Measurements from ENCODE around the gene WWC1.
"Not testable (repeated sequence)": the region's sequence is repeated elsewhere in the genome, so short reads cannot be mapped to it uniquely, and the experiment has no call there.

DNA sequence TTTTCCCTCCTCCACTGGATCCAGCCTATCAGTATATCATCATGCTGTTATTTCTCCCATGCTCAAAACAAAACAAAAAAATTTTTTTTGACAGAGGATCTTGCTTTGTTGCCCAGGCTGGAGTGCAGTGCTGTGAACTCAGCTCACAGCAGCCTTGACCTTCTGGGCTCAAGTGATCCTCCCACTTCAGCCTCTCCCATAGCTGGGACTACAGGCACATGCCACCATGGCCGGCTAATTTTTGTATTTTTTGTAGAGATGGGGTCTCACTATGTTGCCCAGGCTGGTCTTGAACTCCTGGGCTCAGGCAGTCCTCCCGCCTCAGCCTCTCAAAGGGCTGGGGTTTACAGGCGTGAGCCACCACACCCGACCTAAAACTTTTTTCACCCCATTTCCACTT, 143.9 kb downstream of the WWC1 start:
- not testable (repeated sequence) for TF ChIP-seq POLR2A (IDR thresholded peaks at IDR 0.05; ENCODE audit: extremely low read depth, insufficient read length)
- TF ChIP-seq, protein P1, sequence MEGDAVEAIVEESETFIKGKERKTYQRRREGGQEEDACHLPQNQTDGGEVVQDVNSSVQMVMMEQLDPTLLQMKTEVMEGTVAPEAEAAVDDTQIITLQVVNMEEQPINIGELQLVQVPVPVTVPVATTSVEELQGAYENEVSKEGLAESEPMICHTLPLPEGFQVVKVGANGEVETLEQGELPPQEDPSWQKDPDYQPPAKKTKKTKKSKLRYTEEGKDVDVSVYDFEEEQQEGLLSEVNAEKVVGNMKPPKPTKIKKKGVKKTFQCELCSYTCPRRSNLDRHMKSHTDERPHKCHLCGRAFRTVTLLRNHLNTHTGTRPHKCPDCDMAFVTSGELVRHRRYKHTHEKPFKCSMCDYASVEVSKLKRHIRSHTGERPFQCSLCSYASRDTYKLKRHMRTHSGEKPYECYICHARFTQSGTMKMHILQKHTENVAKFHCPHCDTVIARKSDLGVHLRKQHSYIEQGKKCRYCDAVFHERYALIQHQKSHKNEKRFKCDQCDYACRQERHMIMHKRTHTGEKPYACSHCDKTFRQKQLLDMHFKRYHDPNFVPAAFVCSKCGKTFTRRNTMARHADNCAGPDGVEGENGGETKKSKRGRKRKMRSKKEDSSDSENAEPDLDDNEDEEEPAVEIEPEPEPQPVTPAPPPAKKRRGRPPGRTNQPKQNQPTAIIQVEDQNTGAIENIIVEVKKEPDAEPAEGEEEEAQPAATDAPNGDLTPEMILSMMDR (IDR thresholded peaks at IDR 0.05; ENCODE audit: low read depth, low read length) = not testable (repeated sequence)
